K562 (cell line): ENCODE measurements around the gene OR7A10. TPM values are rescaled to one million over a fixed set of nuclear protein-coding genes. Genes with fewer than 3 reads are reported as not detected.
A peak's percentile ranks its signal among the peaks of the same experiment; 100 is the strongest.

Experiments used
- CHD4 ChIP-seq: fragments of 200-600 bp; sonication (generic); IDR thresholded peaks from 3 replicates; pipeline ENCODE4 v1.6.1; 2012; ENCODE audit warnings: low read depth, mild to moderate bottlenecking, mixed read lengths, low read length, inconsistent platforms; ENCODE audit not compliant: insufficient read depth, insufficient replicate concordance, poor library complexity, severe bottlenecking
- CHD7 ChIP-seq: fragments of 200-600 bp; sonication (generic); IDR thresholded peaks from one replicate; pipeline ENCODE4 v1.6.1; 2012; ENCODE audit warnings: mild to moderate bottlenecking, low read depth, low read length, inconsistent platforms
- HNRNPL ChIP-seq: fragments of 200-400 bp; formaldehyde crosslinking; IDR thresholded peaks from 2 replicates; pipeline ENCODE4 v1.6.1; 2017; ENCODE audit warnings: low read depth, mild to moderate bottlenecking, low read length
- MECOM ChIP-seq: fragments of 250-450 bp; sonication (Bioruptor Pico); IDR thresholded peaks from 2 replicates; pipeline ENCODE4 v1.8.0; 2022; ENCODE audit warnings: inconsistent platforms
- MITF ChIP-seq: IDR thresholded peaks from 2 replicates; pipeline ENCODE4 v1.6.1; 2014; ENCODE audit warnings: antibody characterized with exemption
- RREB1 ChIP-seq: fragments of 250-450 bp; sonication (Bioruptor Pico); IDR thresholded peaks from 2 replicates; pipeline ENCODE4 v1.4.0; 2020
- ZNF764 ChIP-seq: fragments of 250-450 bp; sonication (Bioruptor Pico); IDR thresholded peaks from 2 replicates; pipeline ENCODE4 v1.4.0; 2020; ENCODE audit warnings: low read depth, mild to moderate bottlenecking, moderate library complexity
- polyA plus RNA-seq, 8 experiments: library from polyadenylated mRNA; depleted of rRNA in 4 of 8; stranded (reverse) in 5 of 8; unstranded in 3 of 8; fragments of >200 nt; fragmentation: Nextera tagmentation in 2 of 8; fragmentation: Illumina TruSeq in 1 of 8; extraction: Ambion mirVana in 2 of 8; extraction: Trizol in 1 of 8; gene quantifications; 2 replicates each; pipeline versions ENCODE4 v1.2.1 to v1.2.3, GENCODE V29; 2011 to 2014; ENCODE audit warnings: inconsistent platforms in 1 of 8, missing spikeins in 1 of 8
- total RNA-seq, 7 experiments: library from RNA; depleted of rRNA in 6 of 7; stranded (reverse); fragments of >200 nt in 6 of 7; fragmentation: Illumina TruSeq in 2 of 7; extraction: Trizol in 2 of 7; gene quantifications; 2 replicates each; pipeline versions ENCODE4 v1.2.1 to v1.2.3, GENCODE V29; 2011 to 2021; ENCODE audit warnings: low replicate concordance in 1 of 7

OR7A10 gene
- total and polyA plus RNA-seq, 9 of the 15 experiments (the other 6 are each of a cell fraction or from before 2014, with no cell fraction given) = not detected

GRCh38 chr19:14890643-14891379 is 42.1 kb upstream of the OR7A10 start (continued):
- TF ChIP-seq MITF = no peak
- 0 out of 2 replicates have a peak, but pooled peaks have one; percentile 44 for TF ChIP-seq HNRNPL
- no peak for TF ChIP-seq ZNF764 (CRISPR knock-in tag)
- no peak for TF ChIP-seq CHD4
- no peak for TF ChIP-seq RREB1 (CRISPR knock-in tag)
- TF ChIP-seq CHD7 = no peak
- TF ChIP-seq MECOM (CRISPR knock-in tag) = no peak
